Osteocyte (in vitro differentiated cells): ENCODE data around the gene OR1N1. TPM values are rescaled to one million over a fixed set of nuclear protein-coding genes. Genes with fewer than 3 reads are reported as not detected.
A peak's percentile ranks its signal among the peaks of the same experiment; 100 is the strongest.

ENCODE experiments used
- DNase-seq: peaks from one replicate; pipeline ENCODE4 v3.0.0; 2021; ENCODE audit warnings: mixed read lengths; ENCODE audit not compliant: unreplicated experiment; ENCODE audit errors: extremely low spot score
- H3K27ac Mint-ChIP-seq: one replicate; pipeline ENCODE4 v1.8.0; 2021; ENCODE audit warnings: mild to moderate bottlenecking, mixed read lengths; ENCODE audit not compliant: unreplicated experiment
- H3K27me3 Mint-ChIP-seq: one replicate; pipeline ENCODE4 v1.8.0; 2021; ENCODE audit warnings: mixed read lengths; ENCODE audit not compliant: unreplicated experiment
- H3K36me3 Mint-ChIP-seq: one replicate; pipeline ENCODE4 v1.8.0; 2021; ENCODE audit warnings: mixed read lengths; ENCODE audit not compliant: unreplicated experiment
- H3K4me1 Mint-ChIP-seq: one replicate; pipeline ENCODE4 v1.8.0; 2021; ENCODE audit warnings: mixed read lengths; ENCODE audit not compliant: unreplicated experiment
- H3K4me3 Mint-ChIP-seq: one replicate; pipeline ENCODE4 v1.8.0; 2021; ENCODE audit warnings: mild to moderate bottlenecking, moderate library complexity, mixed read lengths; ENCODE audit not compliant: unreplicated experiment
- H3K9me3 Mint-ChIP-seq: one replicate; pipeline ENCODE4 v1.8.0; 2021; ENCODE audit warnings: mixed read lengths; ENCODE audit not compliant: unreplicated experiment
- total RNA-seq: library from RNA; stranded (reverse); gene quantifications from 2 replicates; pipeline ENCODE4 v1.2.1, GENCODE V29; 2021
- TF ChIP-seq, protein P1 (sequence below): fragments of 200-600 bp; sonication (generic); IDR thresholded peaks from 2 replicates; pipeline ENCODE4 v1.5.0; 2021; ENCODE audit warnings: antibody characterized with exemption, mild to moderate bottlenecking, moderate library complexity

The OR1N1 gene
- total RNA-seq, 1 donor from 2014 or later: not detected

DNA sequence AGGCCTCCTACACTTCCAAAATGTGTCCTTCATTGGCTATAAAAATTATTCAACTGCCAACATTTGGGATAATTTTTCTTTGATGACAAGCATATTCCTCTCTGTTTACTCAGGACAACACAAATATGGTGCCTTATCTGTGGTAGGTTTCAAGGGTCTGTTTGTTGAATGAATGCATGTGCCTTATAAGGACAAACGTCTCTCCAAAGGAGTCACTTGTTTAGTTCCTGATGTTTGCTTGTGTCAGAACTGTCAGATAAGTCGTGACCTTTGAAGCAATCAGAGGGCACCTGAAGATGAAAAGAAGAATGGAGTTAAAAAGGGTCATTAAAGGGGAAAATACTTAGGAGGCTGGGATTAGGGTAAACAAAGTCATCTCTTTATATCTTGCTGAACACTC lies 20.1 kb downstream of the OR1N1 start:
- TF ChIP-seq, protein P1, sequence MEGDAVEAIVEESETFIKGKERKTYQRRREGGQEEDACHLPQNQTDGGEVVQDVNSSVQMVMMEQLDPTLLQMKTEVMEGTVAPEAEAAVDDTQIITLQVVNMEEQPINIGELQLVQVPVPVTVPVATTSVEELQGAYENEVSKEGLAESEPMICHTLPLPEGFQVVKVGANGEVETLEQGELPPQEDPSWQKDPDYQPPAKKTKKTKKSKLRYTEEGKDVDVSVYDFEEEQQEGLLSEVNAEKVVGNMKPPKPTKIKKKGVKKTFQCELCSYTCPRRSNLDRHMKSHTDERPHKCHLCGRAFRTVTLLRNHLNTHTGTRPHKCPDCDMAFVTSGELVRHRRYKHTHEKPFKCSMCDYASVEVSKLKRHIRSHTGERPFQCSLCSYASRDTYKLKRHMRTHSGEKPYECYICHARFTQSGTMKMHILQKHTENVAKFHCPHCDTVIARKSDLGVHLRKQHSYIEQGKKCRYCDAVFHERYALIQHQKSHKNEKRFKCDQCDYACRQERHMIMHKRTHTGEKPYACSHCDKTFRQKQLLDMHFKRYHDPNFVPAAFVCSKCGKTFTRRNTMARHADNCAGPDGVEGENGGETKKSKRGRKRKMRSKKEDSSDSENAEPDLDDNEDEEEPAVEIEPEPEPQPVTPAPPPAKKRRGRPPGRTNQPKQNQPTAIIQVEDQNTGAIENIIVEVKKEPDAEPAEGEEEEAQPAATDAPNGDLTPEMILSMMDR: no peak
- H3K9me3 Mint-ChIP-seq: no peaks in the 10 kb centered on the region
- no peak for DNase-seq
- no peak overlapping the region for H3K27ac Mint-ChIP-seq
- H3K4me3 Mint-ChIP-seq: no peak overlapping the region
- no peaks in the 10 kb centered on the region for H3K4me1 Mint-ChIP-seq
- peaks cover 47% of the 10 kb centered on the region for H3K27me3 Mint-ChIP-seq
- no peaks in the 10 kb centered on the region for H3K36me3 Mint-ChIP-seq

DNA sequence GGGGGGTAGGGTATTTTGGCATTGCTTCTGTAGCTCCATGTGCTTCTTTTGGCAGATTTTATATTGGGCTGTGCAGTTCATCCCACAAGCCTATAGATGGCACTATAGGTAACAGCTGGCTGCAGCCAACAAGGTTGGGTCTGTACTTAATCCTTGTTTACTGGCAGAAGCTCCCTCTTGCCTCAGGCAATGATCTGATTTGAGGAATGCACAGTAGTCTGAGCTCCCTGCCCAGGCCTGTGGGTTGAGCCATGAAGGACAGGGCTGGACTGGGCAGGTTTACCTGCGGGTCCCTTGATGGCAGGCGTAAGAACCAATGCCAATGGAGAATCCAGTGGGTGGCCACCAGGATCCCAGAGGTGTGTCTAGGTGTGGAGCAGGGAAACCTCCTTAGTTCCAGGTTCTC lies 28.2 kb downstream of the OR1N1 start:
- TF ChIP-seq, protein P1: peak; percentile 63
- no peak for DNase-seq
- H3K27ac Mint-ChIP-seq: no peak overlapping the region
- H3K9me3 Mint-ChIP-seq: no peaks in the 10 kb centered on the region
- no peaks in the 10 kb centered on the region for H3K4me1 Mint-ChIP-seq
- peaks cover 37% of the 10 kb centered on the region for H3K27me3 Mint-ChIP-seq
- H3K4me3 Mint-ChIP-seq: no peak overlapping the region
- H3K36me3 Mint-ChIP-seq: no peaks in the 10 kb centered on the region

DNA sequence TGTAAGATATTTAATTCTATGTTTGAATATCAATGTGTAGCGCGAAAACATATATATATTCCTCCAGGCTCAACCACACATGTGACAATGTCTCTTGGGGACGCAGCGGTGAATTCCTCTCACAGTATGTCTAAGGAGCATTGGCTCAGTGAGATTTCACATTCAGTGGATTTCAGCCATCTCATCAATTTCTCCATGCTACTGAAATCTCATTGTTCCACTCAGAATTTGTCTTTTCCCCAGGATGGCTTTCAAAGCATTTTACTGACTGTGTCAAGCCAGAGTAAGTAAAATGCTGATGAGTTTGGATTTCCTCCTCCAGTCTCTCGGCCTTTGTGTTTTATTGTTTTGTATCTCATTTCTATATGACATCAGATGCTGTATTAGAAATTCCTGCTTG lies 48.0 kb downstream of the OR1N1 start:
- no peak for DNase-seq
- peaks cover 74% of the 10 kb centered on the region for H3K27me3 Mint-ChIP-seq
- no peaks in the 10 kb centered on the region for H3K36me3 Mint-ChIP-seq
- no peak overlapping the region for H3K4me3 Mint-ChIP-seq
- no peaks in the 10 kb centered on the region for H3K4me1 Mint-ChIP-seq
- TF ChIP-seq, protein P1: no peak
- H3K27ac Mint-ChIP-seq: no peak overlapping the region
- H3K9me3 Mint-ChIP-seq: no peaks in the 10 kb centered on the region

DNA sequence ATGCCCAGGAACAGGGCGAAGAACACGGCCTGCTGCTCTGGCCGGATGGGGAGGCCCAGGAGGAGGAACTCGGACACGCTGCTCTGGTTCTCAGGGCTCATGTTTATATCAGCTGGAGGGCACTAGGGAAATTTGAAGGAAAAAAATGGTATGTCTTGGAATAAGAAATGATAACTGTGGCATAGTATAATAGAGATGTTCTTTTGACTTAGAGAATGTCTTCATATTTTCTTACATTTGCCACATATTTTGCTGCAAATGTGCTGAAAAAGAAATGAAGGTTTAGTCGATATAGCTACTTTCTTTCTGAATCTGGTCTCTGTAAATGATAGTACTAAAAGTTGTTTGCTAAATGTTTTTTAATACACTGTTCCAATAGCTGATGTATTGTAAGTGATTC lies 49.3 kb downstream of the OR1N1 start, which contains the start of gene OR1J1:
Gene OR1J1, minus strand, starts transcription at position 101 of the 400 bp plus-strand sequence. Its CDS starts 0 bp downstream, at position 101.
- H3K27ac Mint-ChIP-seq: no peak within 1 kb of the TSS
- H3K27me3 Mint-ChIP-seq: peaks cover 81% of the 10 kb centered on the region
- H3K36me3 Mint-ChIP-seq: no peaks in the 10 kb centered on the region
- H3K4me1 Mint-ChIP-seq: no peaks in the 10 kb centered on the region
- no peak for DNase-seq
- H3K4me3 Mint-ChIP-seq: no peak within 1 kb of the TSS
- TF ChIP-seq, protein P1: no peak
- no peaks in the 10 kb centered on the region for H3K9me3 Mint-ChIP-seq

DNA sequence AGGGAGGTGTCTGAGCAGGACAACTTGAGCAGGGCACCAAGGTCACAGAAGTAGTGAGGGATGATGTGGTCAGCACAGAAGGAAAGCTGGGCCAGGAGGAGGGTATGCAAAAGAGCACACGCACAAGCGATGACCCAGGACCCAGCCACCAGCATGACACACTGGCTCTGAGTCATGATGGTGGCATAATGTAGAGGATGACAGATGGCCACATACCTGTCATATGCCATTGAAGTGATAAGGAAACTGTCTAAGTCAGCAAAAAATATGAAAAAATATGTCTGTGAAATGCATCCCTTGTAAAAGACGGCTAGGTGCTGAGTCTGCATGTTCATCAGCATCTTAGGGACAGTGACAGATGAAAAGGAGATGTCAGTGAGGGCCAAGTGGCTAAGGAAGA lies 49.7 kb downstream of the OR1N1 start:
- no peak for DNase-seq
- no peaks in the 10 kb centered on the region for H3K4me1 Mint-ChIP-seq
- TF ChIP-seq, protein P1: no peak
- no peaks in the 10 kb centered on the region for H3K9me3 Mint-ChIP-seq
- H3K27ac Mint-ChIP-seq: no peak overlapping the region
- no peak overlapping the region for H3K4me3 Mint-ChIP-seq
- no peaks in the 10 kb centered on the region for H3K36me3 Mint-ChIP-seq
- peaks cover 78% of the 10 kb centered on the region for H3K27me3 Mint-ChIP-seq

Other genes with a start within 250 kb of the OR1N1 start
- gene PTGS1, start 156.3 kb downstream of the OR1N1 start, total RNA-seq: 2.5 and 3.1 TPM in 2 replicates
- not detected in 2 replicates for gene OR1J1, start 49.4 kb downstream of the OR1N1 start, total RNA-seq
- not detected in 2 replicates for gene OR1J2, start 16.5 kb downstream of the OR1N1 start, total RNA-seq
- not detected in 2 replicates for gene OR1J4, start 8.2 kb downstream of the OR1N1 start, total RNA-seq
- gene OR1N2, start 25.8 kb upstream of the OR1N1 start, total RNA-seq: not detected in 2 replicates
- gene OR1L8, start 56.1 kb upstream of the OR1N1 start, total RNA-seq: not detected in 2 replicates
- gene OR1Q1, start 87.4 kb upstream of the OR1N1 start, total RNA-seq: not detected in 2 replicates
- not detected in 2 replicates for gene OR1B1, start 130.3 kb upstream of the OR1N1 start, total RNA-seq
- gene OR1L1, start 134.4 kb upstream of the OR1N1 start, total RNA-seq: not detected in 2 replicates
- gene OR1L3, start 147.8 kb upstream of the OR1N1 start, total RNA-seq: not detected in 2 replicates
- not detected in 2 replicates for gene OR1L4, start 196.7 kb upstream of the OR1N1 start, total RNA-seq
- gene OR1L6, start 215.0 kb upstream of the OR1N1 start, total RNA-seq: not detected in 2 replicates